NCI-H1694 (cell line): ENCODE measurements around the gene SUSD1.

ENCODE experiments used
- DNase-seq: peaks from one replicate; lab custom pipeline; 2025; lab: John Stamatoyannopoulos, UW

Gene SUSD1

GRCh38 chr9:112065806-112066606 is 109.1 kb downstream of the SUSD1 start:
- DNase-seq = no peak

- DNase-seq = no peak
Observed at GRCh38 chr9:112064871-112065270, 110.2 kb downstream of the SUSD1 start.

- DNase-seq = no peak
Observed at GRCh38 chr9:112063586-112063985, 111.5 kb downstream of the SUSD1 start.

- no peak for DNase-seq
Observed at GRCh38 chr9:112063151-112063550, 111.9 kb downstream of the SUSD1 start.

- DNase-seq = no peak
Observed at GRCh38 chr9:112061152-112061740, 113.9 kb downstream of the SUSD1 start.

- no peak for DNase-seq
Observed at GRCh38 chr9:112059966-112060320, 115.2 kb downstream of the SUSD1 start.

GRCh38 chr9:112059145-112059965 is 115.7 kb downstream of the SUSD1 start:
- DNase-seq = no peak

- DNase-seq = no peak
Observed at GRCh38 chr9:112056996-112057395, 118.1 kb downstream of the SUSD1 start.

- no peak for DNase-seq
Observed at GRCh38 chr9:112054916-112055315, 120.2 kb downstream of the SUSD1 start.

- no peak for DNase-seq
Observed at GRCh38 chr9:112051812-112052211, 123.3 kb downstream of the SUSD1 start.

- DNase-seq = no peak
Observed at GRCh38 chr9:112050544-112051475, 124.3 kb downstream of the SUSD1 start.

- no peak for DNase-seq
Observed at GRCh38 chr9:112049811-112050516, 125.1 kb downstream of the SUSD1 start.

GRCh38 chr9:112048924-112049691 is 126.0 kb downstream of the SUSD1 start:
- no peak for DNase-seq

- DNase-seq = no peak
Observed at GRCh38 chr9:112047538-112048066, 127.5 kb downstream of the SUSD1 start.

GRCh38 chr9:112046181-112046580 is 128.9 kb downstream of the SUSD1 start:
- no peak for DNase-seq

- no peak for DNase-seq
Observed at GRCh38 chr9:112044881-112045280, 130.2 kb downstream of the SUSD1 start.

- DNase-seq = no peak
Observed at GRCh38 chr9:112044186-112044585, 130.9 kb downstream of the SUSD1 start.

- no peak for DNase-seq
Observed at GRCh38 chr9:112043423-112043822, 131.7 kb downstream of the SUSD1 start.

- no peak for DNase-seq
Observed at GRCh38 chr9:112042769-112043168, 132.3 kb downstream of the SUSD1 start.

GRCh38 chr9:112042244-112042638 is 132.9 kb downstream of the SUSD1 start:
- no peak for DNase-seq
